ENCODE data around the gene KIF20A. TPM values are rescaled to one million over a fixed set of nuclear protein-coding genes. Genes with fewer than 3 reads are reported as not detected.

Gene KIF20A
- total and polyA plus RNA-seq, 2 experiments from 2014 or later: 41.0 to 60.4 TPM

GRCh38 chr5:138223532-138223931, 44.6 kb downstream of the KIF20A start:
- Mint-ChIP-seq H3K27ac (no peak overlapping the region), H3K36me3 (ENCODE audit: low read depth) (no peaks in the 10 kb centered on the region; the same call in 2 of the 3 replicates), H3K4me3 (no peak overlapping the region), H3K4me1 (no peaks in the 10 kb centered on the region), H3K9me3 (peaks cover 27% of the 10 kb centered on the region), H3K27me3 (ENCODE audit: insufficient read depth, low read depth, poor library complexity) (peaks cover 2% of the 10 kb centered on the region)
- TF ChIP-seq ZNF331 (CRISPR knock-in tag; IDR thresholded peaks at IDR 0.05; ENCODE audit: low read depth): no peak
- TF ChIP-seq, protein P1, sequence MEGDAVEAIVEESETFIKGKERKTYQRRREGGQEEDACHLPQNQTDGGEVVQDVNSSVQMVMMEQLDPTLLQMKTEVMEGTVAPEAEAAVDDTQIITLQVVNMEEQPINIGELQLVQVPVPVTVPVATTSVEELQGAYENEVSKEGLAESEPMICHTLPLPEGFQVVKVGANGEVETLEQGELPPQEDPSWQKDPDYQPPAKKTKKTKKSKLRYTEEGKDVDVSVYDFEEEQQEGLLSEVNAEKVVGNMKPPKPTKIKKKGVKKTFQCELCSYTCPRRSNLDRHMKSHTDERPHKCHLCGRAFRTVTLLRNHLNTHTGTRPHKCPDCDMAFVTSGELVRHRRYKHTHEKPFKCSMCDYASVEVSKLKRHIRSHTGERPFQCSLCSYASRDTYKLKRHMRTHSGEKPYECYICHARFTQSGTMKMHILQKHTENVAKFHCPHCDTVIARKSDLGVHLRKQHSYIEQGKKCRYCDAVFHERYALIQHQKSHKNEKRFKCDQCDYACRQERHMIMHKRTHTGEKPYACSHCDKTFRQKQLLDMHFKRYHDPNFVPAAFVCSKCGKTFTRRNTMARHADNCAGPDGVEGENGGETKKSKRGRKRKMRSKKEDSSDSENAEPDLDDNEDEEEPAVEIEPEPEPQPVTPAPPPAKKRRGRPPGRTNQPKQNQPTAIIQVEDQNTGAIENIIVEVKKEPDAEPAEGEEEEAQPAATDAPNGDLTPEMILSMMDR (conservative IDR thresholded peaks at IDR 0.05; ENCODE audit: low read depth in 2 of 2): no peak
- TF ChIP-seq EZH2phosphoT487 (IDR thresholded peaks at IDR 0.05; ENCODE audit: unreplicated experiment): no peak
- TF ChIP-seq EZH2 (IDR thresholded peaks at IDR 0.05; ENCODE audit: low read depth, unreplicated experiment): no peak
- TF ChIP-seq, protein P2, sequence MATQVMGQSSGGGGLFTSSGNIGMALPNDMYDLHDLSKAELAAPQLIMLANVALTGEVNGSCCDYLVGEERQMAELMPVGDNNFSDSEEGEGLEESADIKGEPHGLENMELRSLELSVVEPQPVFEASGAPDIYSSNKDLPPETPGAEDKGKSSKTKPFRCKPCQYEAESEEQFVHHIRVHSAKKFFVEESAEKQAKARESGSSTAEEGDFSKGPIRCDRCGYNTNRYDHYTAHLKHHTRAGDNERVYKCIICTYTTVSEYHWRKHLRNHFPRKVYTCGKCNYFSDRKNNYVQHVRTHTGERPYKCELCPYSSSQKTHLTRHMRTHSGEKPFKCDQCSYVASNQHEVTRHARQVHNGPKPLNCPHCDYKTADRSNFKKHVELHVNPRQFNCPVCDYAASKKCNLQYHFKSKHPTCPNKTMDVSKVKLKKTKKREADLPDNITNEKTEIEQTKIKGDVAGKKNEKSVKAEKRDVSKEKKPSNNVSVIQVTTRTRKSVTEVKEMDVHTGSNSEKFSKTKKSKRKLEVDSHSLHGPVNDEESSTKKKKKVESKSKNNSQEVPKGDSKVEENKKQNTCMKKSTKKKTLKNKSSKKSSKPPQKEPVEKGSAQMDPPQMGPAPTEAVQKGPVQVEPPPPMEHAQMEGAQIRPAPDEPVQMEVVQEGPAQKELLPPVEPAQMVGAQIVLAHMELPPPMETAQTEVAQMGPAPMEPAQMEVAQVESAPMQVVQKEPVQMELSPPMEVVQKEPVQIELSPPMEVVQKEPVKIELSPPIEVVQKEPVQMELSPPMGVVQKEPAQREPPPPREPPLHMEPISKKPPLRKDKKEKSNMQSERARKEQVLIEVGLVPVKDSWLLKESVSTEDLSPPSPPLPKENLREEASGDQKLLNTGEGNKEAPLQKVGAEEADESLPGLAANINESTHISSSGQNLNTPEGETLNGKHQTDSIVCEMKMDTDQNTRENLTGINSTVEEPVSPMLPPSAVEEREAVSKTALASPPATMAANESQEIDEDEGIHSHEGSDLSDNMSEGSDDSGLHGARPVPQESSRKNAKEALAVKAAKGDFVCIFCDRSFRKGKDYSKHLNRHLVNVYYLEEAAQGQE (IDR thresholded peaks at IDR 0.05; ENCODE audit: unreplicated experiment): no peak
- no peak for TF ChIP-seq CREB1 (CRISPR knock-in tag; IDR thresholded peaks at IDR 0.05; ENCODE audit: low read depth)
- TF ChIP-seq JUNB (IDR thresholded peaks at IDR 0.05; ENCODE audit: unreplicated experiment): no peak
- no peak for TF ChIP-seq NANOG (IDR thresholded peaks at IDR 0.05; ENCODE audit: borderline replicate concordance)
- TF ChIP-seq POLR2AphosphoS5 (IDR thresholded peaks at IDR 0.05; ENCODE audit: low read depth): no peak
- no peak for TF ChIP-seq ZNF462 (CRISPR knock-in tag; IDR thresholded peaks at IDR 0.05)
- no peak for TF ChIP-seq ZNF114 (CRISPR knock-in tag; IDR thresholded peaks at IDR 0.05)
- no peak for TF ChIP-seq STAT1 (IDR thresholded peaks at IDR 0.05; ENCODE audit: unreplicated experiment)
- TF ChIP-seq ETS1 (IDR thresholded peaks at IDR 0.05): no peak
- Histone ChIP-seq H4K20me1 (replicated peaks; ENCODE audit: insufficient read depth) (no peaks in the 10 kb centered on the region), H3K4me3 (no peak overlapping the region), H3K79me2 (replicated peaks; ENCODE audit: insufficient read depth) (no peaks in the 10 kb centered on the region), H3K27ac (ENCODE audit: low read depth) (no peak overlapping the region), H3F3A (replicated peaks; ENCODE audit: low read depth) (no peaks in the 10 kb centered on the region), H3K4me2 (no peak overlapping the region), H3K4me1 (ENCODE audit: insufficient read depth) (no peaks in the 10 kb centered on the region), H3K27me3 (ENCODE audit: insufficient read depth) (no peaks in the 10 kb centered on the region), H3K9me2 (ENCODE audit: insufficient read depth) (no peaks in the 10 kb centered on the region; the same call in 1 of the 2 replicates), H3K36me3 (ENCODE audit: insufficient read depth) (no peaks in the 10 kb centered on the region), H2AFZ (no peak overlapping the region)
- DNase-seq (ENCODE audit: low spot score) (no peak), ATAC-seq (no peak)
